HFFc6 (cell line): ENCODE data around the gene GPBP1L1. TPM values are rescaled to one million over a fixed set of nuclear protein-coding genes. Genes with fewer than 3 reads are reported as not detected.

Experiments
- DNase-seq: peaks from one replicate; pipeline ENCODE4 v3.0.0-alpha.2; 2018
- H3K27ac Mint-ChIP-seq: 2 replicates; pipeline ENCODE4 v1.8.0; 2020; ENCODE audit warnings: mild to moderate bottlenecking, mixed read lengths
- H3K27me3 Mint-ChIP-seq: 2 replicates; pipeline ENCODE4 v1.8.0; 2021; ENCODE audit warnings: mild to moderate bottlenecking, moderate library complexity, mixed read lengths; ENCODE audit not compliant: insufficient read depth
- H3K36me3 Mint-ChIP-seq: 2 replicates; pipeline ENCODE4 v1.8.0; 2021; ENCODE audit warnings: low read depth, mixed read lengths
- H3K4me1 Mint-ChIP-seq: 2 replicates; pipeline ENCODE4 v1.8.0; 2020; ENCODE audit warnings: low read depth, mixed read lengths
- H3K4me3 Mint-ChIP-seq: 2 replicates; pipeline ENCODE4 v1.8.0; 2020; ENCODE audit warnings: mild to moderate bottlenecking, moderate library complexity, mixed read lengths
- H3K9me3 Mint-ChIP-seq: 2 replicates; pipeline ENCODE4 v1.8.0; 2020; ENCODE audit warnings: mild to moderate bottlenecking, mixed read lengths
- CTCF ChIP-seq: fragments of 200-600 bp; sonication (generic); IDR thresholded peaks from 2 replicates; pipeline ENCODE4 v1.5.0; 2021; ENCODE audit warnings: antibody characterized with exemption, mild to moderate bottlenecking
- total RNA-seq, 6 experiments: library from RNA; stranded (reverse); fragmentation: NEBNext Ultra II Directional; extraction: Animal tissue kit (Norgen Biotek cat#: 25700); gene quantifications; 2 replicates in 1 of 6; 3 replicates in 5 of 6; pipeline ENCODE4 v1.2.3, GENCODE V29; 2021

The GPBP1L1 gene
- total RNA-seq, 6 experiments from 2014 or later: 66.5 to 76.7 (median 68.1) TPM

GRCh38 chr1:45644661-45645060 is 41.7 kb downstream of the GPBP1L1 start:
- H3K4me3 Mint-ChIP-seq: no peak overlapping the region
- peaks cover 29% of the 10 kb centered on the region for H3K36me3 Mint-ChIP-seq
- no peak overlapping the region for H3K27ac Mint-ChIP-seq
- H3K9me3 Mint-ChIP-seq: no peaks in the 10 kb centered on the region
- peaks cover 4% of the 10 kb centered on the region; the same call in 1 of the 2 replicates for H3K27me3 Mint-ChIP-seq
- DNase-seq: no peak
- peaks cover 12% of the 10 kb centered on the region for H3K4me1 Mint-ChIP-seq
- no peak for TF ChIP-seq CTCF

- Mint-ChIP-seq H3K4me3 (no peak overlapping the region), H3K36me3 (peaks cover 29% of the 10 kb centered on the region), H3K27ac (no peak overlapping the region), H3K4me1 (peaks cover 12% of the 10 kb centered on the region), H3K9me3 (no peaks in the 10 kb centered on the region), H3K27me3 (peaks cover 4% of the 10 kb centered on the region; the same call in 1 of the 2 replicates)
- TF ChIP-seq CTCF: peak; percentile 32; the same call in 1 of the 2 replicates
- no peak for DNase-seq
Measured at GRCh38 chr1:45643978-45644377, 42.4 kb downstream of the GPBP1L1 start.

GRCh38 chr1:45643321-45643720 is 43.0 kb downstream of the GPBP1L1 start:
- Mint-ChIP-seq H3K4me1 (peaks cover 12% of the 10 kb centered on the region), H3K27me3 (peaks cover 4% of the 10 kb centered on the region; the same call in 1 of the 2 replicates), H3K9me3 (no peaks in the 10 kb centered on the region), H3K36me3 (peaks cover 28% of the 10 kb centered on the region), H3K4me3 (no peak overlapping the region), H3K27ac (no peak overlapping the region)
- TF ChIP-seq CTCF: no peak
- no peak for DNase-seq

GRCh38 chr1:45640293-45640692 is 46.0 kb downstream of the GPBP1L1 start:
- peaks cover 13% of the 10 kb centered on the region for H3K36me3 Mint-ChIP-seq
- TF ChIP-seq CTCF: no peak
- no peaks in the 10 kb centered on the region for H3K27me3 Mint-ChIP-seq
- H3K4me3 Mint-ChIP-seq: no peak overlapping the region
- no peaks in the 10 kb centered on the region for H3K9me3 Mint-ChIP-seq
- peaks cover 12% of the 10 kb centered on the region for H3K4me1 Mint-ChIP-seq
- no peak overlapping the region; the same call in 1 of the 2 replicates for H3K27ac Mint-ChIP-seq
- DNase-seq: no peak

- H3K27ac Mint-ChIP-seq: no peak overlapping the region
- no peak overlapping the region for H3K4me3 Mint-ChIP-seq
- H3K4me1 Mint-ChIP-seq: peaks cover 3% of the 10 kb centered on the region
Measured at GRCh38 chr1:45635211-45635610, 51.1 kb downstream of the GPBP1L1 start.

More at GRCh38 chr1:45635211-45635610, 51.1 kb downstream of the GPBP1L1 start:
- Mint-ChIP-seq H3K36me3 (peaks cover 27% of the 10 kb centered on the region), H3K9me3 (no peaks in the 10 kb centered on the region), H3K27me3 (no peaks in the 10 kb centered on the region; the same call in 1 of the 2 replicates)
- DNase-seq: no peak
- no peak for TF ChIP-seq CTCF
